NCI-H82 treated with DMSO at 0.1 percent for 48 hours (cell line): ENCODE data around the gene WWOX.

Experiments
- DNase-seq: peaks from one replicate; lab custom pipeline; 2025; ENCODE audit not compliant: unreplicated experiment; lab: John Stamatoyannopoulos, UW

The WWOX gene

DNA sequence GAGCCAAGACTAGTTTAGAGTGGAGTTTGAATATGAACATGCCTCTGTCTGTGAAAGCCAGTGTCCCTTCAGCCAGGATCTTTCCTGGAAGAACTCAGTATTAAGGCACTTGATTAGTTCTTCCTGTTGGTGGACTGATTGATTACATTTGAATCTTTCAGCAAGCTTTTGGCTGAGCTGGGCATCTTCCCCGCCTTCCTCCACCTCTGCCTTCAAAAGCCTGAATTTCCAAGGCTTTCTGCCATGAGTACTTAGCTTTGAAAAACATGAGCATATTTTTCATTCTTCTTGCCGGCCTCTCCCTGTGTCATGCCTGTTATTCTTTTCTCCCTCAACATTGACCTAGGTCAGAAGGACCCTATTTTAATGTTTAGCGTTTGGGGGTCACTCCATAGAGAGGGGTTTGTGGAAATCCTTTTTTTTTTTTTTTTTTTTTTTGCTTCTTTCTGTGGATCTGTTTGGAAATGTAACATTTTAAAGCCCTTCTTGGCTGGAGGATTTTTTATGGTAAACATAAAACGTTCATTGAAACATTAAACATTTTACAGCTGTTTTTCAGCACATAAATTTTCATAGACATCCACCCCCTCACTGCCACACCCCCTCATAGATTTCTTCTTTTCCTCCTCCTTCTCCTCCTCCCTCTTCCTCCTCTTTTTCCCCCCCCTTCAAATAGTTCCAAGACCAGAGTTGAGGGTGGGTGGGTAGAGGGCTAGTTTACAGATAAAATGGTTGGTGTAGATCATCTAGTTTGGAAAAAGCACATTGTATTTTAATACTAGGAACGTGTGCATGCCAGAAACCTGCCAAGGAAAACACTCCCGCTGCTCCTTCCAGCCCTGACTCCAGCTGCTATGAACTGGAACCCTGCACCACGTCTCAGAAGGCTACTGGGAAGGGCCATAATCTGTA, 645.9 kb downstream of the WWOX start:
- DNase-seq = no peak

DNA sequence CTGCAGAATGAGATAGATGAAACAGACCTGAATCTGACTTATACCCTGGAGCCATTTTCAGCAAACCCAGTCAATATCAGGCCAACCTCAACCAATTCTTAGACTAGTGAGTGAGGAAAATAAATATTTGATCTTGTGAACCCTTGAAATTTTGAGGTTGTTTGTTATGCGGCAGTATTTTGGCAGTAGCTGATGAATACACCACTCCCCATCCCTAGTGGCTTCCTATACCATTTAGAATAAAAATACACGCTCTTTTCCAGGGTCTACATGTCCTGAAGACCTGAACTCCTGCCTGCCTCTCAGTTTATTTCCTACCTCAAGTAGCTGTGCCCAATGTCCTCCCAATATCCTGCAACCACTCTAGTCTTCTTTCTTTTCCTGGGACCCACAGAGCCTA, 647.3 kb downstream of the WWOX start:
- no peak for DNase-seq

- DNase-seq = peak; percentile 93
Observed at GRCh38 chr16:78748220-78748929, 648.9 kb downstream of the WWOX start.

DNA sequence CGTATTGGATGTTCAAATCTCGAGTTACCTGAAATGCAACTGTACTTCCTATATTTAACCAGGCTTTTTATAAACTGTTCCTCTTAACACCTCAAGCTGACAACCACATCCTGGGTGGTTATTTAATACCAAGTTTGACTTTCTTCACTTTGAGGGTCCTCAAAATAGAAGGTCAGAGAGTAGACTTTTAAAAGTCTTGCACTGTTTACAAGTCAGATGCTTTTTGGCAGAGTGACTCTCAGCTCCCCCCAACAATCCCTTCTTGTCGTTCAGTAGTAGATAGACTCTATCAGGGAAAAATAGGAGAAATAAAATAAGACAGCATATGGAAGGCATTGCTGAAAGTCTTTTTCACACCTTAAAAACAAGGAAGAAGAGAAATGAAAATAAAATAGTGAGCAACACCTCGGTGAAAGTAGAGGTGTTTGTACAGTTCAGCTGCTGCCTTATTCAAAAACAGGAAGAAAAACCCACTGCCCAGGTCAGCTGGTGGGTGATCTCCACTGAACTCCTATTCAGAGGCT, 650.4 kb downstream of the WWOX start:
- no peak for DNase-seq

- DNase-seq = peak; percentile 3
Observed at GRCh38 chr16:78750611-78751010, 651.2 kb downstream of the WWOX start.

DNA sequence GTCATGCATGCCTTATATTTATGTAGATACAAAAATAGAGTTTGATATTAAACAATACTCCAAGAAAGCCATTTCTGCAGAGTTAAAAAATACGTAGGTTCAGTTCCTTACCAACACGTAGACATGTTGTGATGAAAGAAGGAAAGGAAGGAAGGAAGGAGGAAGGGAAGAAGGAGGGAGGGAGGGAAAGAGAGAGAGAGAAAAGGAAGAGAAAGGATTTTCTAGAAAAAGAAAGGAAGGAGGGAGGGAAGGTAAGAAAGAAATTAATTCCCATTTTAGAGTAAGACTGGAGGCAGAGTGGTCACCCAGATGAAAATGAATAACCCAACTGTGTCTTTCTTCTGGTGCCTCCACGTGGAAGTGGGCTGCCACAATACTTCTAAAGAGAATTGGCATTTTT, 652.1 kb downstream of the WWOX start:
- DNase-seq = no peak

- DNase-seq = no peak
Observed at GRCh38 chr16:78754713-78755112, 655.3 kb downstream of the WWOX start.

GRCh38 chr16:78755751-78756661, 656.6 kb downstream of the WWOX start:
- DNase-seq = no peak

- no peak for DNase-seq
Observed at GRCh38 chr16:78759596-78759995, 660.1 kb downstream of the WWOX start.

GRCh38 chr16:78760611-78761010, 661.2 kb downstream of the WWOX start:
- DNase-seq = no peak

GRCh38 chr16:78761427-78761826, 662.0 kb downstream of the WWOX start:
- DNase-seq = no peak

GRCh38 chr16:78762222-78762621, 662.8 kb downstream of the WWOX start:
- DNase-seq = no peak

DNA sequence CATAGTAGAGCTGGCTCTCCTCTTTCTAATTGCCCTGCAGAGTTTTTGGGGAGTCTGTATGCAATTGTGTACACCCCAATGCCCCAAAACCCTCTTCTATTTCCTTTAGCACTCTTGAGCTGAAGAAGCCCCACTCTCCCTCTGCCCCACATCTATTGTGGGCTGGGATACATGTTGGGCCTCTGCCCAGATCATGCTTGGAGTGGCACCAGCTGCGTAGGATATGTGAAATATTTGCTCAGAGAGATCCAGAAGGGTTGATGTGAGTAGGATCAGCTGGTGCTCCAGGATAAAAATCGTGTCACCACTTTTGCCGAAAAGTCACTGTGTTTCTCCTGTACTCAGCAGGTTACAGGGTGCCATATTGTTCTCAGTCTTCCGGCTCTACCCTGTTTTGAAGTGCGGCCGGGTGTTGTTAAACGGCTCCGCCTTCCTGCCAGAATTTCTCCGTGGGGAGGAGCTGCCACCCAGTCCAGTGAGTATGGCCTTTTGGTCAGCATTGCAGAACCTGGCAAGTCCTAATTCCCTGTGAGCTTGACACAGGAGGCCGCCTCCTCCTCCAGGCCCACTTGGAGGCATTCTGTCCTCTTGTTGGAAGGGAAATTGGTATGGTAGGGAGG, 664.5 kb downstream of the WWOX start:
- no peak for DNase-seq

GRCh38 chr16:78764478-78764877, 665.0 kb downstream of the WWOX start:
- DNase-seq = no peak

- no peak for DNase-seq
Observed at GRCh38 chr16:78768226-78768625, 668.8 kb downstream of the WWOX start.

GRCh38 chr16:78768718-78769117, 669.3 kb downstream of the WWOX start:
- no peak for DNase-seq

DNA sequence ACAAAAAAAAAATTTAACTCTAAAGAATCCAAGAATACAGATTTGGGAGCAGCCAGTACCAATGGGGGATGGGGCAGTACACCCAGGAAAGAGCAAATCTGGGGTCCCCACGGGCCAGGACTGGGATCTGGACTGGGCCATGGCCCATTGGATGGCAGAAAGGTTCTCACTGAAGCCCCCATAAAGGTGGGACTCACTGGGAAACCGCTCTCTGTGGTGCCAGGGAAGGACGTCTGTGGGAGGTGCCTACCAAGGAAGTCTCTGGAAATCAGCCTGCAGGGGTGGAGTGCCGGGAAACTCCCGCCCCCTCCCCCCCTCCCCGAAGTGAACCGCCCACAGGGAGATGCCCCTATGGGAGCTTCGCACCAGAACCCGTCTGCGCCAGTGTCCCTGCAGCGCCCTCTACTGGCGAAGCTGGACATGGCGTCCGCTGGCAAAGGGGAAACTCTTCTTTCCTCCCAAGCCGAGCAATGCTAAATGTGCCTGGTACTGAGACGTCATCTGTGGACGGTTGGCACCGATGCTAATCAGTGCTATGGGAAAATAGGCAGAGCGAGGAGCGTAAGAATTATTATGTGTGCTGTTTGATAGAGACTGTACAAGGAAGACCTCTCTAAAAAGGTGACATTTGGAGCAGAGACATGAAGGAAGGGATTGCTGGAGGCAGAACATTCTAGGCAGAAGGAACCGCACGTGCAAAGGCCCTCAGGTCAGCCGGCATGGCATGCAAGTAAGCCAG, 671.1 kb downstream of the WWOX start:
- DNase-seq = peak; percentile 64

- DNase-seq = no peak
Observed at GRCh38 chr16:78773291-78773702, 673.8 kb downstream of the WWOX start.

DNA sequence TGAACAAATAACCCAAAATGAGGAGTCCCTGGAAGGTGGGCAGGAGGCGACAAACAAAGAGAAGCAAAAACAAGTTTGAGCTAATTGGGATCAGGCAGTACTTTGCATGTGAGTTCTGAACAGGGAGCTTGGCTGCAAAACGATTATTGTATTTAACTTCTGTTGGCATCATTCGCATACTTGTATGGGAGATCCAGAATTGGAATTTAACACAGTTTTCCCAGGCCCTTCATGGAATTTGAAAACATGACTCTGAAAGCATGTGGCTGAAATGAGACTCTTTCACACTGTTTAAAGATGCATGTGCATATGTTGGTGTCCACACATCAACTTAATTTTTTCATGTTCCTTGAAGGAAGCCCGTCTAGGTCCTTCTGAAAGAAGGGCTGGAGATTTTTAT, 674.3 kb downstream of the WWOX start:
- no peak for DNase-seq

DNA sequence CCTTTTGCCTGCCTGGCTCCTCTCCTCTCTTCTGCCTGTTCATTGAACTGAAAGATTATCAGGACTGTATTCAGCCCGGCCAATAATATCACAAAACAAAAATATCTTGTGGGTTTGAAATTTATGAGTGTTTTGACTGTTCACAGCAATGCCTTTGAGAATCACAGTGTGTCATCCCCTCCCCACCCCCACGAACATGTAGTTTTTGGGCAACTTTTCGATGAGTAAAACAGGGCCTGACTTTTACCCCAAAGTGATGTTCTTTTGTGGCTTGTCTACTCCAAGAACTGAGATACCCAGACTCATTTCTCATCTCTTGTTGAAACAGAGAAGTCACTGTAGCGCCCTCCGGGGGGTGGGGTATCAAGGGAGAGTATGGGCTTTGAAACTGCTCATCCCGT, 675.7 kb downstream of the WWOX start:
- no peak for DNase-seq
